T-helper 2 cell treated with Interferon-gamma antibody and Interleukin-4, amounts not matched to agents 100 ng/mL and 5 ng/mL, for 36 hours (primary cell): Measurements from ENCODE around the gene INPPL1. TPM values are rescaled to one million over a fixed set of nuclear protein-coding genes. Genes with fewer than 3 reads are reported as not detected.

Experiments used
- intact Hi-C: fragments of 100-400 bp; cut with micrococcal nuclease; formaldehyde crosslinking; loops from one replicate; pipeline ENCODE4 v1.15.1; 2023
- total RNA-seq: library from RNA; stranded (reverse); gene quantifications from 2 replicates; pipeline ENCODE4 v1.2.3, GENCODE V29; 2022

The INPPL1 gene
- total RNA-seq, 1 donor from 2014 or later, result 126 TPM

DNA sequence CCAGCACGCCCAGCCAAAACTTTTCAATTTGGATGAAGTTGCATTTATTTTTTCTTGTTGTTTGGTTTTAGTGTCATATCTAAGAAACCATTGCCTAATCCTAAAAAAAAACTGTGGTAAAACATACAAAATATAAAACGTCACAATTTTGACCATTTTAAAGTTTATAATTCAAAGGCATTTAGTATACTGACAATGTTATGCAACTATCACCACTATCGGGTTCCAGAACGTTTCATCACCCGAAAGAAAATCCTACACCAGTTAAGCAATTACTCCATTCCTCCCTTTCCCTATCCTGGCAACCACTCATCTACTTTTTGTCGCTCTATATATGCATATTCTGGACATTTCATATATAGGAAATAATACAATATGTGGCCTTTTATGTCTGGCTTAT lies 49.9 kb downstream of the INPPL1 start:
- intact Hi-C loops, result no loop called here

DNA sequence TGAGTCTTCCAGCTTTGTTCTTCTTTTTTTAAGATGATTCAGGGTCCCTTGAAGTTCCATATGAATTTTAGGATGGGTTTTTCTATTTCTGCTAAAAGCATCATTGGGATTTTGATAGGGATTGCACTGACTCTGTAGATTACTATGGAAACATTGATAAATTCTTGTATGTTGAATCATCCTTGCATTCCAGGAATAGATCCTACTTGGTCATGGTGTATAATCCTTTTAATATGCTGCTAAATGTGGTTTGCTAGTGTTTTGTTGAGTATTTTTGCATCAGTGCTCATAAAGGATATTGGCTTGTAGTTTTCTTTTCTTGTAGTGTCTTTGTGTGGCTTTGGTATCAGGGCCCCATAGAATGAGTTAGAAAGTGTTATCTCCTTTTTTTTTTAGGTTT lies 54.3 kb downstream of the INPPL1 start:
- intact Hi-C loops, result no loop called here

DNA sequence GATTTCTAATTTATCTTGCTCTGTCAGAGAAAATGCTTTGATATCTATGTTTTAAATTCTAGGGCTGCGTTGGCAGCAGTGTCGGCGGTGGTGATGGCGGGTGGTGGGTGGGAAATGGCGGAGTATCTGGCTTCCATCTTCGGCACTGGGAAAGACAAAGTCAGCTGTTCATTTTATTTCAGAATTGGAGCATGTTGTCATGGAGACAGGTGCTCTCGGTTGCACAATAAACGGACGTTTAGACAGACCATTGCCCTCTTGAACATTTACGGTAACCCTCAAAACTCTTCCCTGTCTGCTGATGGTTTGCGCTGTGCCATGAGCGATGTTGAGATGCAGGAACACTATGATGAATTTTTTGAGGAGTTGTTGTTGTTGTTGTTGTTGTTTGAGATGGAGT lies 55.5 kb downstream of the INPPL1 start:
- intact Hi-C loops, result no loop called here

DNA sequence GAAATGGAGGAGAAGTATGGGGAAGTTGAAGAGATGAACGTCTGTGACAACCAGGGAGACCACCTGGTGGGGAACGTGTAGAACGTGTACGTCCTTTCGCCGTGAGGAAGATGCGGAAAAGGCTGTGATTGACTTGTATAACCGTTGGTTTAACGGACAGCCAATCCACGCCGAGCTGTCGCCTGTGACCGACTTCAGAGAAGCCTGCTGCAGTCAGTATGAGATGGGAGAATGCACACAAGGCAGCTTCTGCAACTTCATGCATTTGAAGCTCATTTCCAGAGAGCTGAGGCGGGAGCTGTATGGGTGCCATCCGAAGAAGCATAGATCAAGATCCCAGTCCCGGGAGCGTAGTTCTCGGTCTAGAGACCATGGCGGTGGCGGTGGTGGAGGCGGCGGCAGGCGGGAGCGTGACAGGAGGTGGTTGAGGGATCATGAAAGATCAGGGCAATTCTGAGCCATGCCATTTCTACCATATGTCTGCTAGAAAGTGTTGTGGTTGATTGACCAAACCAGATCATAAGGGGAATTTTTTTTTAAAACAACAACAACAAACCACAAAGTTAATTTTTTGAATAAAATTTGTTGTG lies 56.3 kb downstream of the INPPL1 start:
- intact Hi-C loops, result no loop called here

DNA sequence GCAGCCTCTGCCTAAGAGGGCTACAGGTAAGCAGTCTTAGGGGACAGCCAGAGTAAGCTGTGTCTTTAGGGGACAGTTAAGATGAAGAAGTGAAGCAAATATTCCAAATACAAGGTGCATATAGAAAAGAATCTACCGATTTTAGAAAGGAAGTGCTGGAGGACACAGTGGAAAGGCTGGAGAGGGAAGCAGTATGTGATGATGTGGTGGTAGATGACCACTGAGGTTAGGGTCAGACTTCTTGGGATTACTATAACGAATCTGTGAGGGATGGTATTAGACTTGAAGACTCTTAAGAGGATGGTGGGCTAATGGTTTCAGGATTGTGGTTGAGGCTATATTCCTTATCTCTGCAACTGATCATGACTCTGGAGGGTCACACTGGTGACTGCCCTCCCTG lies 59.4 kb downstream of the INPPL1 start:
- intact Hi-C loops, result no loop called here

DNA sequence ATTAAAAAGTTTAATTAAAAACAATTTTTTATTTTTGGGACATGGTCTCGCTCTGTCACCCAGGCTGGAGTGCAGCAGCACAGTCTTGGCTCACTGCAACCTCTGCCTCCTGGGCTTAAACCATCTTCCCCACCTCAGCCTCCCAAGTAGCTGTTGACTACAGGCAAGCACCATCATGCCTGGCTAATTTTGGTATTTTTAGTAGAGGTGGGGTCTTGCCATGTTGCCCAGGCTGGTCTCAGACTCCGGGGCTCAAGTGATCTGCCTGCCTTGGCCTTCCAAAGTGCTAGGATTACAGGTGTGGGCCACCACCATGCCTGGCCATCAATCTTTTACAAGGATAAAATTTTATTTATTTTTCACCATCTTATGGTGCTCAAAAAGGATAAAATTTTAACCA lies 62.7 kb downstream of the INPPL1 start:
- intact Hi-C loops, result no loop called here

Other genes starting within 250 kb of the INPPL1 start
- 15.2 and 15.7 TPM in 2 replicates for gene IL18BP, start 225.9 kb upstream of the INPPL1 start, total RNA-seq
- gene NUMA1, start 144.2 kb upstream of the INPPL1 start, total RNA-seq, result 174 and 178 TPM in 2 replicates
- gene LRRC51, start 143.9 kb upstream of the INPPL1 start, total RNA-seq, result 6.4 and 7.5 TPM in 2 replicates
- gene LAMTOR1, start 121.5 kb upstream of the INPPL1 start, total RNA-seq, result 81.2 and 84.5 TPM in 2 replicates
- 0.14 TPM in 1 of 2 replicates, not detected in the other for gene TOMT, start 118.8 kb upstream of the INPPL1 start, total RNA-seq
- gene ANAPC15, start 112.1 kb upstream of the INPPL1 start, total RNA-seq, result 77.9 and 78.0 TPM in 2 replicates
- not detected in 2 replicates for gene FOLR3, start 89.0 kb upstream of the INPPL1 start, total RNA-seq
- not detected in 2 replicates for gene FOLR1, start 32.6 kb upstream of the INPPL1 start, total RNA-seq
- gene FOLR2, start 8.0 kb upstream of the INPPL1 start, total RNA-seq, result not detected in 2 replicates
- not detected in 2 replicates for gene PHOX2A, start 19.4 kb downstream of the INPPL1 start, total RNA-seq
- gene CLPB, start 209.8 kb downstream of the INPPL1 start, total RNA-seq, result 24.0 and 28.0 TPM in 2 replicates